GM23338 (cell line): ENCODE measurements around the gene EML1. TPM values are rescaled to one million over a fixed set of nuclear protein-coding genes. Genes with fewer than 3 reads are reported as not detected.

ENCODE experiments used
- ATAC-seq: fragments of 200-7000 bp; cut with Tn5 transposase; 3 replicates; pipeline ENCODE4 v1.9.1; 2020
- DNase-seq: peaks from one replicate; pipeline ENCODE4 v3.0.0-alpha.2; 2015; ENCODE audit warnings: low spot score
- H2AFZ ChIP-seq: fragments of 200-600 bp; sonication (generic); 2 replicates; pipeline ENCODE4 v1.8.0; 2016; ENCODE audit warnings: antibody characterized with exemption, mild to moderate bottlenecking, moderate library complexity
- H3F3A ChIP-seq: fragments of 200-600 bp; sonication (generic); replicated peaks from 2 replicates; pipeline ENCODE4 v1.8.0; 2017; ENCODE audit warnings: antibody characterized with exemption, mixed run types, low read depth
- H3K27ac ChIP-seq: fragments of 200-600 bp; sonication (generic); 2 replicates; pipeline ENCODE4 v1.6.1; 2016; ENCODE audit warnings: low read depth
- H3K27me3 ChIP-seq: fragments of 200-600 bp; sonication (generic); 2 replicates; pipeline ENCODE4 v1.8.0; 2016; ENCODE audit warnings: mild to moderate bottlenecking, mixed run types, moderate library complexity; ENCODE audit not compliant: insufficient read depth
- H3K36me3 ChIP-seq: fragments of 200-600 bp; sonication (generic); 2 replicates; pipeline ENCODE4 v1.8.0; 2016; ENCODE audit warnings: mild to moderate bottlenecking; ENCODE audit not compliant: insufficient read depth
- H3K4me1 ChIP-seq: fragments of 200-600 bp; sonication (generic); 2 replicates; pipeline ENCODE4 v1.8.0; 2016; ENCODE audit warnings: mild to moderate bottlenecking, moderate library complexity; ENCODE audit not compliant: insufficient read depth
- H3K4me2 ChIP-seq: fragments of 200-600 bp; sonication (generic); 2 replicates; pipeline ENCODE4 v1.7.1; 2017; ENCODE audit warnings: mixed run types
- H3K4me3 ChIP-seq: fragments of 200-600 bp; sonication (generic); 2 replicates; pipeline ENCODE4 v1.6.1; 2016; ENCODE audit warnings: mixed run types
- H3K79me2 ChIP-seq: fragments of 200-600 bp; sonication (generic); replicated peaks from 2 replicates; pipeline ENCODE4 v1.8.0; 2017; ENCODE audit warnings: mild to moderate bottlenecking; ENCODE audit not compliant: insufficient read depth
- H3K9me2 ChIP-seq: fragments of 200-600 bp; sonication (generic); 2 replicates; pipeline ENCODE4 v1.8.0; 2017; ENCODE audit not compliant: insufficient read depth
- H4K20me1 ChIP-seq: fragments of 200-600 bp; sonication (generic); replicated peaks from 2 replicates; pipeline ENCODE4 v1.8.0; 2017; ENCODE audit warnings: mild to moderate bottlenecking; ENCODE audit not compliant: insufficient read depth
- H3K27ac Mint-ChIP-seq: 2 replicates; pipeline ENCODE4 v1.8.0; 2020; ENCODE audit warnings: inconsistent platforms, mild to moderate bottlenecking, moderate library complexity, mixed read lengths
- H3K27me3 Mint-ChIP-seq: 3 replicates; pipeline ENCODE4 v1.8.0; 2022; ENCODE audit warnings: low read depth, mild to moderate bottlenecking, moderate library complexity, mixed read lengths, inconsistent platforms; ENCODE audit not compliant: insufficient read depth, poor library complexity
- H3K36me3 Mint-ChIP-seq: 3 replicates; pipeline ENCODE4 v1.8.0; 2021; ENCODE audit warnings: low read depth, mild to moderate bottlenecking, inconsistent platforms, moderate library complexity, mixed read lengths
- H3K4me1 Mint-ChIP-seq: 3 replicates; pipeline ENCODE4 v1.8.0; 2020; ENCODE audit warnings: mild to moderate bottlenecking, inconsistent platforms, mixed read lengths
- H3K4me3 Mint-ChIP-seq: 3 replicates; pipeline ENCODE4 v1.8.0; 2021; ENCODE audit warnings: moderate library complexity, mild to moderate bottlenecking, inconsistent platforms, mixed read lengths
- H3K9me3 Mint-ChIP-seq: 3 replicates; pipeline ENCODE4 v1.8.0; 2020; ENCODE audit warnings: moderate library complexity, mild to moderate bottlenecking, inconsistent platforms, mixed read lengths
- CTCF ChIP-seq, 2 experiments: fragments of 200-600 bp in 1 of 2; sonication (generic) in 1 of 2; conservative IDR thresholded peaks; 2 replicates each; pipeline versions ENCODE4 v1.5.1 to v1.6.1; 2016 to 2017; ENCODE audit warnings: antibody characterized with exemption in 2 of 2, low read depth in 2 of 2, mild to moderate bottlenecking in 2 of 2, moderate library complexity in 1 of 2
- ETS1 ChIP-seq: IDR thresholded peaks from 2 replicates; pipeline ENCODE4 v1.6.1; 2016; ENCODE audit warnings: antibody characterized with exemption
- EZH2 ChIP-seq: fragments of 200-600 bp; sonication (generic); IDR thresholded peaks from one replicate; pipeline ENCODE4 v1.8.0; 2017; ENCODE audit warnings: antibody characterized with exemption, mild to moderate bottlenecking, low read depth; ENCODE audit not compliant: unreplicated experiment
- EZH2phosphoT487 ChIP-seq: fragments of 200-600 bp; sonication (generic); IDR thresholded peaks from one replicate; pipeline ENCODE4 v1.8.1; 2018; ENCODE audit warnings: antibody characterized with exemption; ENCODE audit not compliant: unreplicated experiment
- JUNB ChIP-seq: IDR thresholded peaks from one replicate; pipeline ENCODE4 v1.6.1; 2016; ENCODE audit warnings: antibody characterized with exemption; ENCODE audit not compliant: unreplicated experiment
- NANOG ChIP-seq: IDR thresholded peaks from 2 replicates; pipeline ENCODE4 v1.6.1; 2016; ENCODE audit warnings: antibody characterized with exemption, borderline replicate concordance
- REST ChIP-seq: IDR thresholded peaks from one replicate; pipeline ENCODE4 v1.6.1; 2018; ENCODE audit warnings: antibody characterized with exemption; ENCODE audit not compliant: unreplicated experiment
- STAT1 ChIP-seq: IDR thresholded peaks from one replicate; pipeline ENCODE4 v1.6.1; 2016; ENCODE audit warnings: antibody characterized with exemption; ENCODE audit not compliant: unreplicated experiment
- ZNF114 ChIP-seq: fragments of 250-450 bp; sonication (Bioruptor Pico); IDR thresholded peaks from 2 replicates; pipeline ENCODE4 v1.5.0; 2020; ENCODE audit warnings: mild to moderate bottlenecking, moderate library complexity
- ZNF331 ChIP-seq: fragments of 250-450 bp; sonication (Bioruptor Pico); IDR thresholded peaks from 2 replicates; pipeline ENCODE4 v1.5.0; 2020; ENCODE audit warnings: low read depth, mild to moderate bottlenecking, moderate library complexity
- polyA plus RNA-seq: library from polyadenylated mRNA; unstranded; fragments of >200 nt; fragmentation: Nextera tagmentation; extraction: Ambion mirVana; gene quantifications from 2 replicates; pipeline ENCODE4 v1.2.1, GENCODE V29; 2016
- total RNA-seq: library from RNA; depleted of rRNA; stranded (reverse); fragments of >200 nt; shearing (Covaris generic); gene quantifications from 2 replicates; pipeline ENCODE4 v1.2.3, GENCODE V29; 2014

Gene EML1
- total and polyA plus RNA-seq, 2 experiments from 2014 or later, result 7.0 to 18.1 TPM

GRCh38 chr14:99788713-99789112 is 4.5 kb upstream of the EML1 start (continued):
- TF ChIP-seq REST (no peak), NANOG (no peak), STAT1 (no peak), EZH2 (no peak), JUNB (no peak), CTCF (conservative IDR thresholded peaks at IDR 0.05; ENCODE audit: low read depth in 2 of 2) (no peak), ZNF114 (CRISPR knock-in tag) (no peak), ETS1 (no peak), EZH2phosphoT487 (no peak)

GRCh38 chr14:99789581-99789980 is 3.6 kb upstream of the EML1 start:
- Mint-ChIP-seq H3K4me1 (peaks cover 19% of the 10 kb centered on the region), H3K27ac (no peak overlapping the region), H3K4me3 (no peak overlapping the region), H3K36me3 (no peaks in the 10 kb centered on the region), H3K9me3 (no peaks in the 10 kb centered on the region), H3K27me3 (peaks cover 4% of the 10 kb centered on the region)
- H3K36me3 ChIP-seq, result no peaks in the 10 kb centered on the region
- 0 out of 2 replicates have a peak, but pooled peaks cover 5% of the 10 kb centered on the region for H3F3A ChIP-seq
- no peaks in the 10 kb centered on the region for H3K79me2 ChIP-seq
- no peak overlapping the region for H3K4me2 ChIP-seq
- ATAC-seq (no peak), DNase-seq (no peak)
- H4K20me1 ChIP-seq, result no peaks in the 10 kb centered on the region
- H3K9me2 ChIP-seq, result no peaks in the 10 kb centered on the region
- peaks cover 12% of the 10 kb centered on the region for H3K4me1 ChIP-seq
- peaks cover 9% of the 10 kb centered on the region for H3K27me3 ChIP-seq
- no peak overlapping the region for H3K27ac ChIP-seq
- no peak overlapping the region for H2AFZ ChIP-seq
- H3K4me3 ChIP-seq, result no peak overlapping the region
- no peak for TF ChIP-seq ZNF114 (CRISPR knock-in tag)
- no peak for TF ChIP-seq ETS1
- TF ChIP-seq ZNF331 (CRISPR knock-in tag), result no peak
- TF ChIP-seq CTCF (conservative IDR thresholded peaks at IDR 0.05; ENCODE audit: low read depth in 2 of 2), result no peak
- TF ChIP-seq EZH2phosphoT487, result no peak
